Endothelial cell of umbilical vein (primary cell): Measurements from ENCODE around the gene FMN2. TPM values are rescaled to one million over a fixed set of nuclear protein-coding genes. Genes with fewer than 3 reads are reported as not detected.

Experiments
- BruUV-seq: library from RNA; stranded (reverse); fragments of 400-500 nt; replicated peaks from 2 replicates; lab custom pipeline; 2021; lab: Mats Ljungman, UMichigan
- CTCF ChIA-PET: fragments of 300-600, 350-600 bp; sonication (Branson Sonifier 250); formaldehyde crosslinking; loops from one replicate; lab custom pipeline; 2021; ENCODE audit warnings: antibody characterized with exemption, inconsistent platforms; lab: Charles Lee
- POLR2A ChIA-PET: fragments of 300-600, 350-600 bp; sonication (Branson Sonifier 250); formaldehyde crosslinking; loops from one replicate; lab custom pipeline; 2021; ENCODE audit warnings: antibody characterized with exemption, inconsistent platforms; lab: Charles Lee
- DNase-seq: peaks from one replicate; pipeline ENCODE4 v3.0.0-alpha.2; 2011; ENCODE audit warnings: low read depth, low spot score
- FAIRE-seq: peaks from 2 replicates; lab custom pipeline; 2011; peaks lifted over from hg19 to GRCh38; lab: Jason Lieb, UNC
- H2AFZ ChIP-seq: 2 replicates; pipeline ENCODE4 v1.6.0; 2012; ENCODE audit warnings: low read depth, low read length, control low read depth, inconsistent platforms
- H3K27ac ChIP-seq: 2 replicates; pipeline ENCODE4 v1.5.1; 2011; ENCODE audit warnings: low read depth, mild to moderate bottlenecking, control low read depth, low read length, moderate library complexity; ENCODE audit not compliant: insufficient read depth
- H3K27me3 ChIP-seq, 2 experiments: 2 replicates each; pipeline versions ENCODE4 v1.6.0 to v1.6.1; 2011; ENCODE audit warnings: low read length in 2 of 2, mixed read lengths in 1 of 2; ENCODE audit not compliant: control insufficient read depth in 2 of 2, insufficient read depth in 2 of 2
- H3K36me3 ChIP-seq, 2 experiments: 2 replicates in 1 of 2; 3 replicates in 1 of 2; pipeline ENCODE4 v1.5.1; 2011; ENCODE audit warnings: low read length in 2 of 2, mild to moderate bottlenecking in 1 of 2, moderate library complexity in 1 of 2; ENCODE audit not compliant: control insufficient read depth in 2 of 2, insufficient read depth in 2 of 2; ENCODE audit errors: extremely low read depth in 1 of 2
- H3K4me1 ChIP-seq: 3 replicates; pipeline ENCODE4 v1.5.1; 2011; ENCODE audit warnings: mild to moderate bottlenecking, low read length; ENCODE audit not compliant: control insufficient read depth, insufficient read depth; ENCODE audit errors: extremely low read depth
- H3K4me2 ChIP-seq: 2 replicates; pipeline ENCODE4 v1.6.1; 2011; ENCODE audit warnings: low read length, control low read depth, mixed read lengths; ENCODE audit not compliant: insufficient read depth
- H3K4me3 ChIP-seq, 3 experiments: fragments of 200-600 bp in 1 of 3; sonication (generic), shearing (Covaris generic) in 1 of 3; replicated peaks in 1 of 3; 2 replicates each; pipeline ENCODE4 v1.5.1; 2011 to 2016; ENCODE audit warnings: control low read depth in 3 of 3, low read length in 3 of 3, mild to moderate bottlenecking in 2 of 3, inconsistent platforms in 1 of 3, low read depth in 1 of 3, moderate library complexity in 1 of 3; ENCODE audit not compliant: insufficient read depth in 1 of 3
- H3K79me2 ChIP-seq: 2 replicates; pipeline ENCODE4 v1.6.0; 2012; ENCODE audit warnings: low read length, inconsistent platforms; ENCODE audit not compliant: control insufficient read depth, insufficient read depth
- H3K9ac ChIP-seq: replicated peaks from 2 replicates; pipeline ENCODE3; 2011; ENCODE audit warnings: low read length, control low read depth; ENCODE audit not compliant: insufficient read depth; ENCODE audit errors: extremely low read depth
- H3K9me1 ChIP-seq: replicated peaks from 3 replicates; pipeline ENCODE4 v1.6.0; 2011; ENCODE audit warnings: mild to moderate bottlenecking, low read length; ENCODE audit not compliant: control insufficient read depth, insufficient read depth; ENCODE audit errors: extremely low read depth
- H3K9me3 ChIP-seq: replicated peaks from 2 replicates; pipeline ENCODE4 v1.5.1; 2012; ENCODE audit warnings: low read length, inconsistent platforms; ENCODE audit not compliant: control insufficient read depth, insufficient read depth
- H4K20me1 ChIP-seq: replicated peaks from 2 replicates; pipeline ENCODE3; 2011; ENCODE audit warnings: mild to moderate bottlenecking, low read length; ENCODE audit not compliant: control insufficient read depth, insufficient read depth; ENCODE audit errors: extremely low read depth
- CTCF ChIP-seq, 2 donors: IDR thresholded peaks; 1 replicate in 1 of 2; 2 replicates in 1 of 2; pipeline ENCODE4 v1.5.1; 2011; ENCODE audit warnings: low read length in 2 of 2, mild to moderate bottlenecking in 2 of 2, moderate library complexity in 2 of 2, control low read depth in 1 of 2, inconsistent platforms in 1 of 2, low read depth in 1 of 2; ENCODE audit not compliant: insufficient read depth in 1 of 2; ENCODE audit errors: extremely low read depth in 1 of 2
- EZH2 ChIP-seq: IDR thresholded peaks from 2 replicates; pipeline ENCODE4 v1.6.1; 2012; ENCODE audit warnings: borderline replicate concordance, low read depth, mild to moderate bottlenecking, moderate library complexity, low read length, inconsistent platforms; ENCODE audit not compliant: severe bottlenecking
- FOS ChIP-seq: IDR thresholded peaks from 2 replicates; pipeline ENCODE4 v1.6.1; 2011; ENCODE audit warnings: mild to moderate bottlenecking, low read length, moderate library complexity, borderline replicate concordance; ENCODE audit not compliant: insufficient read depth
- GATA2 ChIP-seq: IDR thresholded peaks from 2 replicates; pipeline ENCODE4 v1.7.0; 2011; ENCODE audit warnings: low read depth, mild to moderate bottlenecking, moderate library complexity, mixed read lengths, low read length; ENCODE audit not compliant: insufficient read length, insufficient read depth
- JUN ChIP-seq: IDR thresholded peaks from 2 replicates; pipeline ENCODE4 v1.6.1; 2011; ENCODE audit warnings: borderline replicate concordance, low read depth; ENCODE audit not compliant: insufficient read length, insufficient read depth
- MAX ChIP-seq: IDR thresholded peaks from 2 replicates; pipeline ENCODE4 v1.6.1; 2011; ENCODE audit not compliant: insufficient read depth, insufficient read length
- MYC ChIP-seq: IDR thresholded peaks from one replicate; pipeline ENCODE4 v1.6.1; 2011; ENCODE audit warnings: mild to moderate bottlenecking, low read depth, low read length
- POLR2A ChIP-seq: IDR thresholded peaks from 2 replicates; pipeline ENCODE4 v1.6.1; 2012; ENCODE audit warnings: low read depth, mild to moderate bottlenecking, control low read depth, low read length
- POLR2AphosphoS5 ChIP-seq: IDR thresholded peaks from 2 replicates; pipeline ENCODE4 v1.6.1; 2012; ENCODE audit warnings: low read depth, mild to moderate bottlenecking, control low read depth, low read length, moderate library complexity; ENCODE audit not compliant: insufficient read depth
- dilution Hi-C: fragments of 300-500 bp; cut with MboI; formaldehyde crosslinking; loops from one replicate; pipeline ENCODE4 v1.15.0; 2019; ENCODE audit warnings: low sequenced_read_pairs; ENCODE audit not compliant: extremely low pct_ligation_motif_present
- intact Hi-C: fragments of 100-400 bp; cut with micrococcal nuclease; formaldehyde crosslinking; loops from one replicate; pipeline ENCODE4 v1.10.0; 2022
- polyA plus RNA-seq, 4 experiments: library from polyadenylated mRNA; depleted of rRNA in 3 of 4; stranded (reverse) in 3 of 4; unstranded in 1 of 4; fragments of >200 nt; gene quantifications; 2 replicates each; pipeline versions ENCODE4 v1.2.1 to v1.2.3, GENCODE V29; 2011 to 2012; ENCODE audit warnings: missing spikeins in 1 of 4
- total RNA-seq: library from RNA; stranded (reverse); gene quantifications from 2 replicates; pipeline ENCODE4 v1.2.3, GENCODE V29; 2021

The FMN2 gene
- total and polyA plus RNA-seq, 2 donors (not counting 3 experiments of a cell fraction or from before 2014, with no cell fraction given): not detected

GRCh38 chr1:240242601-240243144 lies 151.0 kb downstream of the FMN2 start:
- ChIA-PET CTCF (no interaction called here), POLR2A (no interaction called here)
- DNase-seq (no peak), FAIRE-seq (no peak)
- no peak overlapping the region for H3K4me2 ChIP-seq
- TF ChIP-seq FOS: no peak
- TF ChIP-seq JUN: no peak
- no peak for TF ChIP-seq EZH2
- no peak for TF ChIP-seq MAX
- TF ChIP-seq CTCF (IDR thresholded peaks at IDR 0.05; ENCODE audit: extremely low read depth in 1 of 2, insufficient read depth in 1 of 2, low read depth in 1 of 2, low read length in 2 of 2): no peak
- TF ChIP-seq POLR2AphosphoS5: no peak
- TF ChIP-seq MYC: no peak
- no peak for TF ChIP-seq GATA2
- no peak for TF ChIP-seq POLR2A
- H3K36me3 ChIP-seq: no peaks in the 10 kb centered on the region
- no peak overlapping the region for H3K4me3 ChIP-seq
- H3K9me1 ChIP-seq: no peaks in the 10 kb centered on the region
- H3K27ac ChIP-seq: no peak overlapping the region
- no peak overlapping the region for H3K9ac ChIP-seq
- H3K79me2 ChIP-seq: no peaks in the 10 kb centered on the region
- H2AFZ ChIP-seq: no peak overlapping the region
- no peaks in the 10 kb centered on the region for H3K4me1 ChIP-seq
- intact Hi-C loops (no loop called here), dilution Hi-C loops (no loop called here)
- H3K27me3 ChIP-seq: no peaks in the 10 kb centered on the region
- H4K20me1 ChIP-seq: no peaks in the 10 kb centered on the region
- peaks cover 3% of the 10 kb centered on the region for H3K9me3 ChIP-seq
- no TSS peak for BruUV-seq
